ENCODE results near the gene JADE1. TPM values are rescaled to one million over a fixed set of nuclear protein-coding genes. Genes with fewer than 3 reads are reported as not detected.

The JADE1 gene
- total RNA-seq, 1 donor from 2014 or later, result 49.8 TPM

DNA sequence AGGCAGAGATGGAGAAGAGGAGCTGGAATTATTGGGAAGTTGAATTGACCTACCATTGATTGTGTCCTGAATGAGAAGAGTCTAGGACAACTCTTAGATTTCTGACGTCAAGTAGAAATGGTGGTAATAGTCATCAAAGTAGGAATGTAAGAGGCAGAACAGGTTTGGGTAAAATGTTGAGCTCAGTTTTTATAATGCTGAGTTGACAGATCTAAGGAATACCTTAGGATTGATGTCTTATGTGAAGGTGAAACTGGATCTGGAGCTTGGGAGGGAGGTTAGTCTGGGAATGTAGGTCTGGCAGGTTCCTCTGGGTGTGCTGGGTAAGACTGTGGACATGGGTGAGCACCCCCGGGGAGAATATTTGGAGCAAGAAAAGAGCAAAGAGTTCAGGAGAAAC is 31.9 kb downstream of the JADE1 start:
- DNase-seq (ENCODE audit: low spot score), result no peak

DNA sequence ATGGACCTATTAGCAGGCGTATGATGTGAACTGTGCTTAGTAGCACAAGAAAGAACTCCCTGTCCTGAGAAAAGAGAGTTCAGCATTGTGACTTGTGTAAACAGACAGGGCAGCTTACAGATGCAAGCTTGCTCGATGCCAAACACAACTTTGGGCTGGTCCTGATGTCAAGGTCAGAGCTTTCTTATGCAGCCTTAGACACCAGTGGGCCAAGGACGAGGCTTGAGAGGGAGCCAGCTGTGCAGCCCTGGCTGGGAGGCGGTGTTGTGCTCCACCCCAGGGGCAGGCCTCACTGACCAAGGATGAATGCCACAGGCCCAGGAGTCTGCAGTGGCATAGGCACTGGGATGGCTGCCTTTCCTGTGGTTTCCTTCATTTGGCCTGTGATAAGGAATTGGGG is 35.4 kb downstream of the JADE1 start:
- DNase-seq (ENCODE audit: low spot score), result peak; percentile 40

DNA sequence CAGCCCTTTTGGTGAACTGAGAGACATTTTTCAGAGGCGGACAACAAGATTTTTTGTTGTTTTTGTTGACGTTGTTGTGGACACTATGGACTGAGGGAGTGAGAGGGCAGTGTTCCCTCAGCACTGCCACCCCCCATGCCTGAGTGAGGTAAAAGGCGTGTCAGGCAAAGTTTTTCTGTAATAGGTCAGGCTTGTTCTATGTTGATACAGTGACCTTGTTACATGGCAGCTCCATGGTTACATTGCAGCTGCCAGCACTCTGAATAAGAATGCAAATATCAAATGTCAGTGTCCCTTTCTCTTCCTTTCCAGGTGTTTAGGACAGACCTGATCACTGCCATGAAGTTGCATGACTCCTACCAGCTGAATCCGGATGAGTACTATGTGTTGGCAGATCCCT is 36.6 kb downstream of the JADE1 start:
- DNase-seq (ENCODE audit: low spot score), result no peak

DNA sequence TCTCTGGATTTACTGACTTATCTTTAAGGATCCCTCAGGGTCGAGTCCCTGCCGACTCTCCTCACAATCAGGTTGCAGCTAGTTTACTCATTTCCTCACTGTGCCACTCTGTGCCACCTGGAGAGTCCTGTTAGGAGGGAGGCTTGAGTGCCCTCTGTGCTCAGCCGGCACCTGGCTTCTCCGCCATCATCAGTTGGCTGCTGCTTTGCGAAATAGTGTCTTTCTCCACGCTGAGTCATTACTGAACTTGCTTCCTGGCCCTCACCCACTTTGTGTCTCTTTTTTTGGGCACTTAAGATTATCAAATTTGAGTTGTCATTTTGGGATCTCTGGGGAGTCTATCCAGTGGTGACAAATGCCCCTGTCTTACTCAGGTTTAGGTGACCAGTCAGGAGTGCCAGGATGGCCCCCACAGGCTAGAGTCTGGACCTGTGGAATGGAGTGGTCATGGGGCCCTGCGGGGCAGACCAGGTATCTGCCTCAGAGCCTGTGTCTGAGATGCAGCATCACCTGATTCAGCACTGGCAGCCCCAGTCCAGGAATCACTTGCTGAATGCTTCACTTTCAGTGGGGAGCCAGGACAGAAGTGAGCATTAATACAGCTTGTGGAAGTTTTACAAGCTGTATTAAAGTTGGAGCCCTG is 37.7 kb downstream of the JADE1 start:
- DNase-seq (ENCODE audit: low spot score), result no peak

DNA sequence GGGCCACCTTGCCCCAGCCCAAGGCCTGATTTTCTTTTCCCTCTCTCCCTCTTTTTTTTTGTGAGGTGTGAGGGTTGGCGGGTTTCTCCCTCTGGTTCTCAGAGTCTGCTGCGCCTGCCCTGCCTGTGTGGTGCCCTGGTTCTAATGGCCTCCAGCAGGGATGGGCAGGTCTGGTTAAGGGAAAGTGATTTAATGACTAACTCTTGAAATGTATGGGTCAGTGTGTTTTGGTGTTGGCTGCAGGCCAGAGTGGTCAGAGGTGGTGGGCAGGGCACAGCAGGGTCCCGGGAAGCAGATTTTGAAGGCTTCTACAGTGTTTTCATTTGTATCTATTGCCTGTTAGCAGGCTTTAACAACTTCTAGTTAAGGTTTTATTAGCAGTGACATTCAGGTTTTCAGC is 39.0 kb downstream of the JADE1 start:
- DNase-seq (ENCODE audit: low spot score), result no peak

DNA sequence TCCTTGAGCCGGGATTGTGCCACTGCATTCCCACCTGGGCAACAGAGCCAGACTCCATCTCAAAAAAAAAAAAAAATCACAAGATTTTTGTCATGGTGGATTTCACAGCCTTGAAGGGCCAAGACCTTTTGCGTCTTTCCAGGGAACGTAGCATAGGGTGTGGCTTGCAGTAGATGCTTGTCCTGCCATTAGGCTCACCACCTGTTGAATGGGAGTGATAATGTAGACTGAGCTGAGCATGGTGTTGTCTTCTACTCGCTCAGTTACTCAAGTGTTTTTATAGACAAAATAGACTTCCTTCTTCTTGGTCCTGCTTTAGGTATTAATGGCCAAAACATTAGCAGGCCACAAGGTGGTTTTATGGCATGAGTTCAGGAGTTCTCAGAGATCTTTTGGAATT is 40.8 kb downstream of the JADE1 start:
- no peak for DNase-seq (ENCODE audit: low spot score)

DNA sequence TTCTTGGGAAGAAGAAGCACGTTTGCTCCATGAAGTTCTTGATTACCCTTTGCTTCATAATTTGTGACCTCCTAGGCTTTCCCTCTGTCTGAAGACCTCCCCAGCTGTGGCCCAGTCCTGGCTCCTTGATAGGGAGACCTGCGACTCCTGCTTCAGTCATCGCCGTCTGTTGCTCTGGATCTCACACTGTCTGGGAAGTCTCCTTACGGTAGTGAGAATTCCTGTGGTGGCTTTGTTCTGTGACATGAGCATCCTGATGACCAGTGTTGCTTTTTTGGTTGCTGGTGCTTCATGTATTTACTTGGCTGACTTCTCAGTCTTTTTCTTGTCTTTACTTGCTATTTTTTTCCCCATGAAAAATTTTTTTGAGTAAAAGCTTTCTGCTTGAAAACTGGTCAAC is 44.2 kb downstream of the JADE1 start:
- DNase-seq (ENCODE audit: low spot score), result no peak

DNA sequence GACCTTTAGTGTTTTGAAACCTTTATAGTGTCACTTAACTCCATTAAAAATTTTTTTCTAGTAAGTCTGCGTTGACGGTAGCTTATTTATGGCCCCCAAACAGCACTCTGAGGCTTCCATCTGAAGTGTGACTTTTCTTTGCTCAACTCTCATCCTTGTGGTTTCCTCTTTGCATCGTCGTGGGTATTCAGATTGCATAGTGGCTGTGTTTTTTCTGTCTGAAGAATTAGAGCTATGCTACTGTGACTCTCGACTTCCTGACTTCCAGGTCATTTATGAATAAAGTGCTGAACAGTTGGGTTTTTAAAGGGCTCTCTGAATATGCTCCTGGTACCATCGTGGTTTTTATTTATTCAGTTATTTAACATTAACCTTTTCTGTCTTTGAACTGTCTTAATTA is 44.9 kb downstream of the JADE1 start:
- no peak for DNase-seq (ENCODE audit: low spot score)

DNA sequence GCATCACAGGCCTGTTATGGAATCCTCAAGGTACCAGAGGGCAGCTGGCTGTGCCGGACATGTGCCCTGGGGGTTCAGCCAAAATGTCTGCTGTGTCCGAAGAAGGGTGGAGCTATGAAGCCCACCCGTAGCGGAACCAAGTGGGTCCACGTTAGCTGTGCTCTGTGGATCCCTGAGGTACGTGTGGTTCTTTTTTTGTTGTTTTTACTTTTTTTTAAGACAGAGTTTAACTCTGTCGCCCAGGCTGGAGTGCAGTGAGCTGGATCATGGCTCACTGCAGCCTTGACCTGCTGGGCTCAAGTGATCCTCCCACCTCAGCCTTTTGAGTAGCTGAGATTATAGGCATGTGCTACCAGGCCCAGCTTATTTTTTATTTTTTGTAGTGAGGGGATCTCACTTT is 46.1 kb downstream of the JADE1 start:
- no peak for DNase-seq (ENCODE audit: low spot score)

DNA sequence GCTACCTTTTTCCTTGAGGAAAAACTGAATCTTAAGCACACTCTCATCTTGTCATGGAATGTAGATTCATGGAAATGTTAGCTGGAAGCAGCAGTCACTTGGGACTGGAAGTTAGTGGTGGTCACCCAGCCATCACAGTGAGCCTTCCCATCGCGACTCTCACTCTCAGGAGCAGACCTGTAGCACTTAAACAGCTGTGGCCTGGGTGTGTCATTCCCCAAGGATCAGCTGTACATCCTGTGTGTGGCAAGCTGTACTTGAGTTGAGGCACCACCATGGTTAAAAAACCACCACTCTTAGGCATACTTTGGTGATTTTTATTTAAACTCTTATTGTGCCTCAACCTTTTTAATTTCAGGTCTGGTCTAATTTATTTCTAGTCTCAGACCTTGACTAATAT is 46.7 kb downstream of the JADE1 start:
- no peak for DNase-seq (ENCODE audit: low spot score)

DNA sequence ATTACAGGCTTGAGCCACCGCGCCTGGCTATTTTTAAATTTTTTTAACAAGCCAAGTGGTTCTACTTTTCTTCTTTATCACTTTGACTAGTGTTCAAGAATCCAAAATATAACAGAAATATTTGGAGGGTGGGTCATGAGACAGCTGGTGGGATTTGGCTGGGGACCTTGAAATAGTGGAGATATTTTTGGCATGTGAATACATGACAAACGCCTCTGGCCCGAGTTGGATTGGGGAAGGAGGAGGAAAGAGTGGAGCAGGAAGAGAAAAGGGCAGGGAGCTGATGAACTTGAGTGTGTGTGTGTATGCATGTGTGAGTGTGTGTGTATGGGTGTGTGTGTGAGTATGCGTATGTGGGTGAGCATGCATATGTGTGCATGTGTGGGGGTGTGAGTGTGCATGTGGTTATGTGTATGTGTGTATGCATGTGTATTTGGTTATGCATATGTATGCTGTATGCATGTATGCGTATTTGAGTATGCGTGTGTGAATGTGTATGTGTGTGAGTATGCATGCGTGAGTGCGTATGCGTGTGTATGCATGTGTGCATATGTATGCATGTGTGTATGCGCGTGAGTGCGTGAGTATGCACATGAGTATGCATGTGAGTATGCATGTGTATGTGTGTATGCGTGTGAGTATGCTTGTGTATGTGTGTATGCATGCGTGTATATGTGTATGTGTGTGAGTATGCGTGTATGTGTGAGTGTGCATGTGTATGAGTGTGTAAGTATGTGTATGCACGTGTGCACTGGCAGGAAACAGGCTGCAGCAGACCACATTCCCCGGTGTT is 49.6 kb downstream of the JADE1 start:
- no peak for DNase-seq (ENCODE audit: low spot score)

DNA sequence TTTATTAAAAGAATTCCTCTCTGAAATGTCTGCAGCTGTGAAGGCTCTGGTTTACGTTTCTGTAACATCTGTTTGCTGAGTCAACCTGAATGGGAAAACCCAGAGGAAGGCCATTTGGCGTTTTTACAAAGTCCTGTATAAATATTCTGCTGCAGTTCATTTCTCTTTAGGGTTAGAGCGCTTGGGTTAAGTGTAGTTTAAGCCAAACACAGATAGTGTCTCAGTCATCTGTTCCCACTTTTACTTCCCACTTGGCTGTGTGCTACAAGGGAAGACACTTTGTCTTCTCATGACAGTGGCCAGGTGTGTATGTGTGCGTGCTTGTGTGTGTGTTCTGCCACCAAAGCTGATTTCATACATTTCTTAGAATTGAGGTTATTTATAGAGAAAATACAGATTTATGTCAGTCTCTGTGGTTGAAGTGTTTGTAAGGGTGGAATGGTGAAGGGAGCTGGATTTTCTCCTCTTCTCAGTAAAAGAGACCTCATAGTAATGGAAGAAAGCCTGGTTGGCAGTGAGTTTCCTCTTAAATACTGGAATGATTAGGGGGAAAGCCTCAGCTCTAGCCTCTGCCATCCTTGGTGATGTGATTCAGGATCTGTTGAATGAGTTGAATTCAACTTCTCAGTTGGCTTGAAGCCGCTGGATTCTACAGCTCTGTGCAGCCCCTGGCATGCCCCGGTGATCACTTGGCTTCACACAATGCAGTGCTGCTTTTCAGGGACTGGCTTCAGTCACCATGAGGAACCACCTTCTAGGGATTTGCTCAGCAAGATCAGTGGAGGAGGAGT is 50.6 kb downstream of the JADE1 start:
- DNase-seq (ENCODE audit: low spot score), result no peak

DNA sequence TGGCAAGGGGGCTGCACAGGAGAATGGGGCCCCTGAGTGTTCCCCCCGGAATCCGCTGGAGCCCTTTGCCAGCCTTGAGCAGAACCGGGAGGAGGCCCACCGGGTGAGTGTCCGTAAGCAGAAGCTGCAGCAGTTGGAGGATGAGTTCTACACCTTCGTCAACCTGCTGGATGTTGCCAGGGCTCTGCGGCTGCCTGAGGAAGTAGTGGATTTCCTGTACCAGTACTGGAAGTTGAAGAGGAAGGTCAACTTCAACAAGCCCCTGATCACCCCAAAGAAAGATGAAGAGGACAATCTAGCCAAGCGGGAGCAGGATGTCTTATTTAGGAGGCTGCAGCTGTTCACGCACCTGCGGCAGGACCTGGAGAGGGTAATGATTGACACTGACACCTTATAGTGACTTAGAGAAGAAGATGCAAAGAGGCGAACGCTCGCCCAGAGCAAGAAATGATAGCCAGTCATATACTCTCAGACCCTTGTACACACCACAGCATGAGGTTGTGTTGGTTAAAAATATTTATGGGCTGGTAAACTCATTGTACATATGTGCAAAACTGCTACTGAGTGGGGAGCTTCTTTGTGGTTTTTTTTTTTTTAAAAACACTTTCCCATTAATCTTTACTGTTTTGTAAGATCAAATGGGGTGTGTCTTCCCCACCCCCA is 52.5 kb downstream of the JADE1 start:
- DNase-seq (ENCODE audit: low spot score), result no peak

DNA sequence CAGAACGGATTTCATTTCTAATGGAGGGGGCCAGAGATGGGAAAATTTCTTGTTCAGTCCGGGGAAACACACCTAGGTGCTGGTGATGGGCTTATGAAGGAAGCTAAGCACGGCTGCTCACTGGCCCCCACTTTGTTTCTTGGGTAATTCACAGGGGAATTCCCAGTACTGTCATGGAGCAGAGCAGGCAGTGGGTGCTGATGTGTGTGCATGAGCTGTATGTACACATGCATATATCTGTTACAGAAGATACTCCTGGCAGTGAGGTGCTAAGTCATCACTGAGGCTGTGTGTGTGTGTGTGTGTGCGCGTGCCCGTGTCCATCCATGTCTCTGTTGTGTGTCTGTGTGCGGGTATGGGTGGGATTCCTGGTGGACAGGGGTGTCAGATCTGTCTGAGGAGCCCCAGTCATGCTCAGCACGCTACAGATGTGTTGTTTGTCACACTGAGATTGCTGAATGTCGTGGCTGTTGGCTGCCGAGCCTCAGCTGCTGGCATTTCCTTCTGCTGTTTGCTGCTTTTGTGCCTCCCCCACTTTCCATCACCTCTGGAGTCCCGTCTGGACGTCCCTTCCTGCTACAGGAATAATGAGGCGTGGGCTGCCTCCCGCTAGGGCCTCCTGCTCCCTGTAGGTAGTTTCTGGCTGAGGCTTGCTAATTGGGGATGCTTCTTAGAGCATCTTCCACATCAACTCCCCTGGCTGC is 53.3 kb downstream of the JADE1 start:
- no peak for DNase-seq (ENCODE audit: low spot score)

DNA sequence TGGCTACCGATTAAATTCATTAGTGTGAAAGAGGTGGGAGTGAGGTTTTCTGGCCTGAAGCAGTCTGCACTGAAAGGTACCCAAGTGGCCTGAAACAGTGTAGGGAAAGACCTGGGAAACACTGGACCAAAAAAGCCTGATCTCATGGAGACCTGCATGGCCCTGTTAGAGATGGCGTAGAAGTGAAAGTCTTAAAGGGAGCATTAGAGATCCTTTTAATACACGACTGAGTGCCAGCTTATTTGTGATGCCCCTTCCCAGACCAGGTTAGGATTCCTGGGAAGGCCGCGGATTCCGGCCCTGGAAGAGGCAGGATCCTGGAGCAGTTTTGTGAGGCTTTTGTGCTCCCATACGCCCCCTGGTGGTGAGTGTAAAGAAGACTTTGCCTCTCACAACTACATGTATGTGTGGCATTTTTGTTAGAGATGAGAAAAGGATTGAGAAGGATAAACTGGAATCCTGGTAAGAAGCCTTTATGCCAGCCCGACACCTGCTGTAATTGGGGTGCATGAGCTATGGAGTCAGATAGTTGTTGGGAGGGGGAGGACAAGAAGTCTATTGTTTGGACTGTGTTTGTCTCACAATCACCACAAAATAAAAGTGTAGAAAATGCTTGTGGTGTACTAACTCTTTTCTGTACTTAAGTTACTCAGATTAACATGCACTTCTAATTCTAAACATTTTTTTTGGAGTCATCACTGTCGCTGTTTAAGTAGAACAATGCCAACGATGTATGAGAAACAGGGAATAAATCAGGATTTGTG is 54.0 kb downstream of the JADE1 start:
- peak; percentile 78 for DNase-seq (ENCODE audit: low spot score)

DNA sequence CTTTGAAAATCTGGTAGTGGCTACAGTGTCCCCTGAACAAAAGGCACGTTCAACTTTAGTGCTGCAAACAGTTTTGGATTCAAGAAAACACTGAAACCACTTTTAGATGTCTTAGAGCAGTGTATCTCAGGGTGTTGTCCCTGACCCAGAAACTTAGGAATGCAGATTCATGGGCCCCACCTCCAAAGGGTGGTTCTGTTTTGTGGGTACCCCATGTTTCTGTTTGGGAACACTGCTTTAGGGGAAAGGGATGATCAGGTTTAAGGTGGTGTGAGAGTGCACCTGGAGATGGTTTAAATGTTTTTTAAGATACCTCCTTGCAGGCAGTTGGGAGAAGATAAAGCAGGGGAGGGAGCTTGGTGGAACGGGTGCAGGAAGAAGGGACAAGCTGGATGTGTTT is 55.6 kb downstream of the JADE1 start:
- no peak for DNase-seq (ENCODE audit: low spot score)

DNA sequence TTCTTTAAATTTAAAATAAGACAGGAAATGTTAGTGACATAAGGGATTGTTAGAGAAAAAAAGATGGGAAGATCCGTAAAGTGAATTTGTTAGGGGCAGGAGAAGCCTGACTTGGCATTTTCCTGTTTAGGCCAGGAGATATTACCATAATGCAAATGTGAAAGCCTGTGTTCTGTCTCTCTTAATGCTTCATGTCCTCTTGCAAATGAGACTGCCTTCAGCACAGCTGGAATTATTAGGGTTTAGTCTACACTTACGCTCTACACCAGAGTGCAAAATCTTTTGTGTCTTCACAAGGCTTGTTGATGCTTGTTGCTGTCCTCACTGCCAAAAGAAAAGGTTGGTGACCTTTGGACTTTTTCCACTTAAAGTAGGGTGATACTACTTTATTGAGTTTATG is 56.8 kb downstream of the JADE1 start:
- no peak for DNase-seq (ENCODE audit: low spot score)

DNA sequence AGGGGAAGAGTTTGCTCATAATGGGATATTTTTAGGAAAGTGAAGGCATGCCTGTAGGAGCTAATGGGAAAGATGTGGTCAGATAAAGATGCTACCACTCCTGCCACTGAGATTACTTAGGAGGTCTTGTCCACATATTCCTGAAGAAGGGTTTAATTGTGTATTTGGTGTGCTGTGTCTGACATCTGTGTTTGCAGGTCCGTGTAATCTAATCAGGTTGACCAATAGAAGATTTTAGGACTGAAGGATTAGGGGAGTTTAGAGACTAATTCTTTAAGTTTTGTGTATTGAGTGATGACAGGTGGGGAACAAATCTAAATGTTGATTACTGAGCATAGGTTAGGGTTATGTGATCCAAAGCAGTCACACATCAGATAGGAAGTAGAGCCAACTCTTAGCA is 57.2 kb downstream of the JADE1 start:
- DNase-seq (ENCODE audit: low spot score), result no peak

DNA sequence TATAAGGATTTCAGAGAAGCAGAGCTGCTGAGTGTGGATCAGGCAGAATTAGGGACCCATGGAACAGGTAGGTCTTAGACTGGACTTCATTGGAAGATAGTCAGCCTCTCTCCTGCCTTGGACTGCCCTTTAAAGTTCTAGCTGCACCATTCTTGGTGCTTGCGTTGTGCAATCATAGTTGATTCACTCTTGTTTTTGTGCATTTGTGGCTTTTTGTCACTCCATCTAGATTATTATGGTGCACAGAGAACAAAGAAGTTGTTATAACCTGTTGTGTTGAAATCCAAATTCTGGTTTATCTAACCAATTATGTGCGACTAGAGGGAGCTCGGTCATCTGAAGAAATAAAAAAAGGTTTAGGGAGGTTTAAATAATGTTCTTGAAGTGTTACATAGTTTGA is 59.3 kb downstream of the JADE1 start:
- DNase-seq (ENCODE audit: low spot score), result no peak

DNA sequence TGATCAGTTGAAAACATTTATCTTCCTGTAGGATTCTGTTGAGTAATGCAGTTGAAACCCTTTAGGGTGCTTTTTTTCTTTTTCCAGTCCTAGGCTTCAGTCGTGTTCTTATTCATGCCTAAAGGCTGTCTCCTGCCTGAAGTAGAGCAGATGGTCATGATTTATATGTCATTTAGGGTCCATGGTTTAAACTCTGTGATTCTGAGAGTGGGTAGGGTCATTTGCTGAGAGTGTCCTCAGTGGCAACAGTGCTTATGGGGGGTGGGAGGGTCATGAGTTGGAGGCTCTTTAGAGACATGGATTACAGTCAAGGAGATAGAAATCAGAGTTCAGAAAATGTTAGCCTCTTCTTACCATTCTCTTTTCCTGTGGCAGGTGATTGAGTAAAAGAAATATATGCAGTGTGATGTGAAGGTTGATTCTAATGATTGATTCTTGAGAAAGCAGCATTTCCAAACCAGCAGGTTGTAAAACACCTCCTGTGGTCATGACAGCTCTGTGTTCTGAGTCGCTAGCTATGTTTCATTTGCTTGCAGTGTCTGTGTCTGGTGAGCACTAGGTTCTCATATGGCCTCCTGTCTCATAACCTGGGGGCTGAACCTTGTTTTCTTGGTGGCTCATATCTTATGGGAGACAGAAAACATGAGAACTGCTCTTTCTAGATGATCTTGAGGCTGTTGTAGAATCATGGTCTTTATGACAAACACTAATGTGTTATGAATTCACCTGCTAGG is 60.4 kb downstream of the JADE1 start:
- DNase-seq (ENCODE audit: low spot score), result no peak

All from mucosa of gallbladder (tissue), 1 donor.